SU-DHL-6 (cell line): ENCODE measurements around the gene TBX5.

Experiments
- H2AFZ ChIP-seq: fragments of 200-600 bp; sonication (generic); 2 replicates; pipeline ENCODE4 v1.6.1; 2014; ENCODE audit warnings: low read depth, mild to moderate bottlenecking, moderate library complexity, mixed read lengths, antibody characterized with exemption, low read length; ENCODE audit not compliant: severe bottlenecking
- H3F3A ChIP-seq: fragments of 200-600 bp; shearing (Covaris generic); 2 replicates; pipeline ENCODE4 v1.6.0; 2016; ENCODE audit warnings: antibody characterized with exemption, mild to moderate bottlenecking; ENCODE audit not compliant: insufficient read depth
- H3K27ac ChIP-seq: fragments of 200-600 bp; sonication (generic); 2 replicates; pipeline ENCODE4 v1.5.1; 2016; ENCODE audit warnings: low read depth, mild to moderate bottlenecking, low read length, moderate library complexity, mixed read lengths
- H3K27me3 ChIP-seq: fragments of 200-600 bp; sonication (generic), shearing (Covaris generic); 2 replicates; pipeline ENCODE4 v1.6.0; 2014; ENCODE audit warnings: mild to moderate bottlenecking, low read length
- H3K36me3 ChIP-seq: fragments of 200-600 bp; sonication (generic); 2 replicates; pipeline ENCODE4 v1.6.1; 2014; ENCODE audit warnings: mild to moderate bottlenecking, low read length, mixed read lengths
- H3K4me2 ChIP-seq: fragments of 300-600, 200-600 bp; shearing (Covaris generic), sonication (generic); 2 replicates; pipeline ENCODE4 v1.6.0; 2014; ENCODE audit warnings: low read length, low read depth, mild to moderate bottlenecking; ENCODE audit not compliant: poor library complexity, severe bottlenecking
- H3K4me3 ChIP-seq: fragments of 200-600 bp; sonication (generic); 2 replicates; pipeline ENCODE4 v1.5.1; 2014; ENCODE audit warnings: antibody characterized with exemption, low read length, mild to moderate bottlenecking, mixed read lengths; ENCODE audit not compliant: insufficient read depth, poor library complexity, severe bottlenecking
- H3K79me2 ChIP-seq: fragments of 200-600 bp; sonication (generic); 2 replicates; pipeline ENCODE4 v1.6.1; 2014; ENCODE audit warnings: mild to moderate bottlenecking, low read length, moderate library complexity; ENCODE audit not compliant: insufficient read depth
- H3K9ac ChIP-seq: fragments of 200-600 bp; sonication (generic); 2 replicates; pipeline ENCODE4 v1.7.0; 2014; ENCODE audit warnings: mild to moderate bottlenecking, low read length
- H3K9me2 ChIP-seq: fragments of 200-600 bp; sonication (generic); replicated peaks from 2 replicates; pipeline ENCODE4 v1.6.1; 2014; ENCODE audit warnings: low read length; ENCODE audit not compliant: insufficient read depth
- H3K9me3 ChIP-seq: fragments of 200-600 bp; sonication (generic); 2 replicates; pipeline ENCODE4 v1.6.1; 2014; ENCODE audit warnings: low read length, mixed read lengths; ENCODE audit not compliant: insufficient read depth
- H4K20me1 ChIP-seq: fragments of 200-600 bp; sonication (generic); 2 replicates; pipeline ENCODE4 v1.6.1; 2014; ENCODE audit warnings: low read depth, mild to moderate bottlenecking, antibody characterized with exemption, low read length, moderate library complexity, mixed read lengths
- CTCF ChIP-seq: fragments of 200-600 bp; sonication (generic); IDR thresholded peaks from one replicate; pipeline ENCODE4 v1.5.1; 2017; ENCODE audit warnings: antibody characterized with exemption, mild to moderate bottlenecking, low read length, moderate library complexity; ENCODE audit not compliant: insufficient read depth, poor library complexity, severe bottlenecking
- EZH2phosphoT487 ChIP-seq: fragments of 200-600 bp; sonication (generic), shearing (Covaris generic); conservative IDR thresholded peaks from 2 replicates; pipeline ENCODE4 v1.6.1; 2018; ENCODE audit warnings: mild to moderate bottlenecking, antibody characterized with exemption, low read length, moderate library complexity, mixed read lengths

Gene TBX5

GRCh38 chr12:114412307-114412706 is 6.4 kb upstream of the TBX5 start:
- Histone ChIP-seq H3K4me3 (no peak overlapping the region), H3K9ac (no peak overlapping the region), H3K27me3 (no peaks in the 10 kb centered on the region), H3K9me3 (no peaks in the 10 kb centered on the region), H3K27ac (no peak overlapping the region), H3K9me2 (no peaks in the 10 kb centered on the region), H3K36me3 (no peaks in the 10 kb centered on the region), H2AFZ (no peak overlapping the region), H4K20me1 (no peaks in the 10 kb centered on the region), H3F3A (no peaks in the 10 kb centered on the region), H3K79me2 (no peaks in the 10 kb centered on the region), H3K4me2 (no peak overlapping the region)
- TF ChIP-seq EZH2phosphoT487 (no peak), CTCF (no peak)

- TF ChIP-seq EZH2phosphoT487 (no peak), CTCF (no peak)
- Histone ChIP-seq H3K4me2 (no peak overlapping the region), H4K20me1 (no peaks in the 10 kb centered on the region), H3K27me3 (no peaks in the 10 kb centered on the region), H2AFZ (no peak overlapping the region), H3K4me3 (no peak overlapping the region), H3K9ac (no peak overlapping the region), H3K79me2 (no peaks in the 10 kb centered on the region), H3K9me3 (no peaks in the 10 kb centered on the region), H3K9me2 (no peaks in the 10 kb centered on the region), H3F3A (no peaks in the 10 kb centered on the region), H3K36me3 (no peaks in the 10 kb centered on the region), H3K27ac (no peak overlapping the region)
Measured at GRCh38 chr12:114411071-114411837, 5.3 kb upstream of the TBX5 start.

- H3K4me3 ChIP-seq = no peak overlapping the region
Measured at GRCh38 chr12:114409852-114410600, 4.1 kb upstream of the TBX5 start.

More at GRCh38 chr12:114409852-114410600, 4.1 kb upstream of the TBX5 start:
- Histone ChIP-seq H3K9me3 (no peaks in the 10 kb centered on the region), H3K4me2 (no peak overlapping the region), H3K9me2 (no peaks in the 10 kb centered on the region), H3K9ac (no peak overlapping the region), H2AFZ (no peak overlapping the region), H3K79me2 (no peaks in the 10 kb centered on the region), H3F3A (no peaks in the 10 kb centered on the region), H3K27ac (no peak overlapping the region), H3K36me3 (no peaks in the 10 kb centered on the region), H3K27me3 (no peaks in the 10 kb centered on the region), H4K20me1 (no peaks in the 10 kb centered on the region)
- no peak for TF ChIP-seq CTCF
